ENCODE data around the gene CEL.
"Not testable (repeated sequence)": the region's sequence is repeated elsewhere in the genome, so short reads cannot be mapped to it uniquely, and the experiment has no call there.

The CEL gene

GRCh38 chr9:133071484-133072150 lies 9.8 kb downstream of the CEL start:
- no peak overlapping the region for H3K27ac ChIP-seq
- TF ChIP-seq EZH2 (IDR thresholded peaks at IDR 0.05) (no peak), POLR2AphosphoS5 (IDR thresholded peaks at IDR 0.05; ENCODE audit: borderline replicate concordance, low read depth, low read length) (no peak), FOXP2 (optimal IDR thresholded peaks at IDR 0.05; ENCODE audit: control extremely low read depth, extremely low read length, insufficient read depth) (no peak)

GRCh38 chr9:133072210-133072609 lies 10.4 kb downstream of the CEL start:
- DNase-seq (ENCODE audit: low read depth, low spot score); H3K9ac ChIP-seq (ENCODE audit: insufficient read length); H3K27ac ChIP-seq; H3K9me3 ChIP-seq (ENCODE audit: low read depth, low read length); H3K36me3 ChIP-seq (ENCODE audit: insufficient read depth, low read length); H3K4me3 ChIP-seq: not testable (repeated sequence)

More at GRCh38 chr9:133071484-133072150, 9.8 kb downstream of the CEL start:
- Histone ChIP-seq H3K9me3 (ENCODE audit: low read depth, low read length) (no peaks in the 10 kb centered on the region), H3K9ac (ENCODE audit: insufficient read length) (no peak overlapping the region), H3K4me3 (no peak overlapping the region), H3K36me3 (ENCODE audit: insufficient read depth, low read length) (no peaks in the 10 kb centered on the region)
- no peak for DNase-seq (ENCODE audit: low read depth, low spot score)

GRCh38 chr9:133073086-133074014 lies 11.6 kb downstream of the CEL start:
- DNase-seq (ENCODE audit: low read depth, low spot score) = no peak
- TF ChIP-seq EZH2 (IDR thresholded peaks at IDR 0.05) = no peak
- TF ChIP-seq POLR2AphosphoS5 (IDR thresholded peaks at IDR 0.05; ENCODE audit: borderline replicate concordance, low read depth, low read length) = no peak
- no peak for TF ChIP-seq FOXP2 (optimal IDR thresholded peaks at IDR 0.05; ENCODE audit: control extremely low read depth, extremely low read length, insufficient read depth)
- Histone ChIP-seq H3K36me3 (ENCODE audit: insufficient read depth, low read length) (no peaks in the 10 kb centered on the region), H3K9ac (ENCODE audit: insufficient read length) (no peak overlapping the region), H3K4me3 (no peak overlapping the region), H3K9me3 (ENCODE audit: low read depth, low read length) (no peaks in the 10 kb centered on the region), H3K27ac (no peak overlapping the region)

GRCh38 chr9:133074111-133074651 lies 12.4 kb downstream of the CEL start:
- no peaks in the 10 kb centered on the region for H3K36me3 ChIP-seq (ENCODE audit: insufficient read depth, low read length)
- H3K9ac ChIP-seq (ENCODE audit: insufficient read length) = no peak overlapping the region

GRCh38 chr9:133075925-133076630 lies 14.3 kb downstream of the CEL start:
- Histone ChIP-seq H3K9ac (ENCODE audit: insufficient read length) (no peak overlapping the region), H3K4me3 (no peak overlapping the region), H3K27ac (no peak overlapping the region), H3K36me3 (ENCODE audit: insufficient read depth, low read length) (no peaks in the 10 kb centered on the region), H3K9me3 (ENCODE audit: low read depth, low read length) (no peaks in the 10 kb centered on the region)
- DNase-seq (ENCODE audit: low read depth, low spot score) = no peak
- TF ChIP-seq EZH2 (IDR thresholded peaks at IDR 0.05) (no peak), FOXP2 (optimal IDR thresholded peaks at IDR 0.05; ENCODE audit: control extremely low read depth, extremely low read length, insufficient read depth) (no peak), POLR2AphosphoS5 (IDR thresholded peaks at IDR 0.05; ENCODE audit: borderline replicate concordance, low read depth, low read length) (no peak)

More at GRCh38 chr9:133074111-133074651, 12.4 kb downstream of the CEL start:
- TF ChIP-seq POLR2AphosphoS5 (IDR thresholded peaks at IDR 0.05; ENCODE audit: borderline replicate concordance, low read depth, low read length) (no peak), FOXP2 (optimal IDR thresholded peaks at IDR 0.05; ENCODE audit: control extremely low read depth, extremely low read length, insufficient read depth) (no peak)
- no peaks in the 10 kb centered on the region for H3K9me3 ChIP-seq (ENCODE audit: low read depth, low read length)
- no peak for DNase-seq (ENCODE audit: low read depth, low spot score)
- no peak overlapping the region for H3K4me3 ChIP-seq
- no peak overlapping the region for H3K27ac ChIP-seq

- Histone ChIP-seq H3K9ac (ENCODE audit: insufficient read length) (no peak overlapping the region), H3K27ac (no peak overlapping the region), H3K4me3 (no peak overlapping the region), H3K9me3 (ENCODE audit: low read depth, low read length) (no peaks in the 10 kb centered on the region), H3K36me3 (ENCODE audit: insufficient read depth, low read length) (no peaks in the 10 kb centered on the region)
- TF ChIP-seq POLR2AphosphoS5 (IDR thresholded peaks at IDR 0.05; ENCODE audit: borderline replicate concordance, low read depth, low read length) (no peak), FOXP2 (optimal IDR thresholded peaks at IDR 0.05; ENCODE audit: control extremely low read depth, extremely low read length, insufficient read depth) (no peak), EZH2 (IDR thresholded peaks at IDR 0.05) (no peak)
- DNase-seq (ENCODE audit: low read depth, low spot score) = no peak
These were observed 14.9 kb downstream of the CEL start for GRCh38 chr9:133076691-133077090.

GRCh38 chr9:133078486-133078885 lies 16.7 kb downstream of the CEL start:
- no peak for DNase-seq (ENCODE audit: low read depth, low spot score)
- Histone ChIP-seq H3K27ac (no peak overlapping the region), H3K4me3 (no peak overlapping the region), H3K9ac (ENCODE audit: insufficient read length) (no peak overlapping the region), H3K9me3 (ENCODE audit: low read depth, low read length) (no peaks in the 10 kb centered on the region), H3K36me3 (ENCODE audit: insufficient read depth, low read length) (no peaks in the 10 kb centered on the region)
- TF ChIP-seq EZH2 (IDR thresholded peaks at IDR 0.05) (no peak), POLR2AphosphoS5 (IDR thresholded peaks at IDR 0.05; ENCODE audit: borderline replicate concordance, low read depth, low read length) (no peak), FOXP2 (optimal IDR thresholded peaks at IDR 0.05; ENCODE audit: control extremely low read depth, extremely low read length, insufficient read depth) (no peak)

GRCh38 chr9:133080161-133080560 lies 18.4 kb downstream of the CEL start:
- Histone ChIP-seq H3K27ac (no peak overlapping the region), H3K4me3 (no peak overlapping the region), H3K9me3 (ENCODE audit: low read depth, low read length) (no peaks in the 10 kb centered on the region), H3K36me3 (ENCODE audit: insufficient read depth, low read length) (no peaks in the 10 kb centered on the region), H3K9ac (ENCODE audit: insufficient read length) (no peak overlapping the region)
- DNase-seq (ENCODE audit: low read depth, low spot score) = no peak
- no peak for TF ChIP-seq POLR2AphosphoS5 (IDR thresholded peaks at IDR 0.05; ENCODE audit: borderline replicate concordance, low read depth, low read length)

- not testable (repeated sequence) for DNase-seq (ENCODE audit: low read depth, low spot score); H3K27ac ChIP-seq; H3K4me3 ChIP-seq; H3K36me3 ChIP-seq (ENCODE audit: insufficient read depth, low read length); H3K9me3 ChIP-seq (ENCODE audit: low read depth, low read length); H3K9ac ChIP-seq (ENCODE audit: insufficient read length)
These were observed 19.3 kb downstream of the CEL start for GRCh38 chr9:133080786-133081779.

- H3K9me3 ChIP-seq (ENCODE audit: low read depth, low read length); H3K27ac ChIP-seq; H3K4me3 ChIP-seq; H3K9ac ChIP-seq (ENCODE audit: insufficient read length); DNase-seq (ENCODE audit: low read depth, low spot score); H3K36me3 ChIP-seq (ENCODE audit: insufficient read depth, low read length): not testable (repeated sequence)
These were observed 20.3 kb downstream of the CEL start for GRCh38 chr9:133081957-133082644.

Measured in SK-N-MC (cell line).